MM.1S (cell line): ENCODE data around the gene FAM43A.

Source experiments
- DNase-seq: peaks from one replicate; pipeline ENCODE4 v3.0.0-alpha.2; 2015
- H2AFZ ChIP-seq: fragments of 300-600 bp; sonication (generic); 2 replicates; pipeline ENCODE4 v1.6.0; 2016; ENCODE audit warnings: antibody characterized with exemption, low read length
- H3F3A ChIP-seq: fragments of 300-600 bp; sonication (generic); 2 replicates; pipeline ENCODE4 v1.6.1; 2016; ENCODE audit warnings: mild to moderate bottlenecking, antibody characterized with exemption, low read length, moderate library complexity, mixed read lengths; ENCODE audit not compliant: insufficient read depth
- H3K27ac ChIP-seq: fragments of 300-600 bp; sonication (generic); 2 replicates; pipeline ENCODE4 v1.5.1; 2016; ENCODE audit warnings: mild to moderate bottlenecking, low read length
- H3K27me3 ChIP-seq: fragments of 300-600 bp; sonication (generic); replicated peaks from 2 replicates; pipeline ENCODE4 v1.6.0; 2016; ENCODE audit warnings: low read length; ENCODE audit not compliant: insufficient read depth
- H3K36me3 ChIP-seq: fragments of 300-600 bp; sonication (generic); replicated peaks from 2 replicates; pipeline ENCODE4 v1.6.1; 2016; ENCODE audit warnings: mild to moderate bottlenecking, low read length, mixed read lengths; ENCODE audit not compliant: insufficient read depth
- H3K4me1 ChIP-seq: fragments of 300-600 bp; sonication (generic); 2 replicates; pipeline ENCODE4 v1.6.1; 2016; ENCODE audit warnings: low read length, mixed read lengths
- H3K4me2 ChIP-seq: fragments of 300-600 bp; sonication (generic); 2 replicates; pipeline ENCODE4 v1.6.0; 2016; ENCODE audit warnings: low read depth, low read length
- H3K4me3 ChIP-seq: fragments of 300-600 bp; sonication (generic); 2 replicates; pipeline ENCODE4 v1.5.1; 2016; ENCODE audit warnings: low read length, mixed read lengths
- H3K79me2 ChIP-seq: fragments of 300-600 bp; sonication (generic); 2 replicates; pipeline ENCODE4 v1.6.1; 2016; ENCODE audit warnings: mixed run types, low read length, mixed read lengths
- H3K9ac ChIP-seq: fragments of 300-600 bp; sonication (generic); 2 replicates; pipeline ENCODE4 v1.6.1; 2016; ENCODE audit warnings: low read length, mixed read lengths
- H3K9me2 ChIP-seq: fragments of 300-600 bp; sonication (generic); replicated peaks from 2 replicates; pipeline ENCODE4 v1.6.1; 2016; ENCODE audit warnings: mild to moderate bottlenecking, low read length, mixed read lengths; ENCODE audit not compliant: insufficient read depth
- H3K9me3 ChIP-seq: fragments of 300-600 bp; sonication (generic); replicated peaks from 2 replicates; pipeline ENCODE4 v1.6.1; 2016; ENCODE audit warnings: mild to moderate bottlenecking, low read length, mixed read lengths; ENCODE audit not compliant: insufficient read depth
- H4K20me1 ChIP-seq: fragments of 300-600 bp; sonication (generic); 2 replicates; pipeline ENCODE4 v1.6.1; 2016; ENCODE audit warnings: mild to moderate bottlenecking, low read length, moderate library complexity, mixed read lengths; ENCODE audit not compliant: insufficient read depth
- CTCF ChIP-seq: fragments of 300-600 bp; sonication (generic); IDR thresholded peaks from 2 replicates; pipeline ENCODE4 v1.5.1; 2016; ENCODE audit warnings: antibody characterized with exemption, low read length, mixed read lengths
- EZH2 ChIP-seq: fragments of 300-600 bp; sonication (generic); optimal IDR thresholded peaks from 2 replicates; pipeline ENCODE3; 2017; ENCODE audit warnings: low read depth, mild to moderate bottlenecking, antibody characterized with exemption, low read length, mixed read lengths
- EZH2phosphoT487 ChIP-seq: fragments of 300-600 bp; sonication (generic); IDR thresholded peaks from 2 replicates; pipeline ENCODE4 v1.6.1; 2018; ENCODE audit warnings: antibody characterized with exemption, low read length

FAM43A gene

GRCh38 chr3:194661946-194662345, 23.7 kb upstream of the FAM43A start:
- H3K36me3 ChIP-seq = peaks cover 22% of the 10 kb centered on the region; the same call in 1 of the 2 replicates
- no peak overlapping the region for H2AFZ ChIP-seq
- no peak overlapping the region for H3K4me2 ChIP-seq
- H3K27me3 ChIP-seq = no peaks in the 10 kb centered on the region
- H3K4me3 ChIP-seq = no peak overlapping the region
- no peaks in the 10 kb centered on the region for H4K20me1 ChIP-seq
- H3K79me2 ChIP-seq = peaks cover 12% of the 10 kb centered on the region; the same call in 1 of the 2 replicates
- TF ChIP-seq EZH2phosphoT487 (no peak), EZH2 (no peak), CTCF (no peak)
- no peaks in the 10 kb centered on the region for H3K4me1 ChIP-seq
- H3K9ac ChIP-seq = no peak overlapping the region
- no peaks in the 10 kb centered on the region for H3F3A ChIP-seq
- no peaks in the 10 kb centered on the region for H3K9me3 ChIP-seq
- H3K9me2 ChIP-seq = no peaks in the 10 kb centered on the region
- H3K27ac ChIP-seq = no peak overlapping the region
- DNase-seq = no peak

DNA sequence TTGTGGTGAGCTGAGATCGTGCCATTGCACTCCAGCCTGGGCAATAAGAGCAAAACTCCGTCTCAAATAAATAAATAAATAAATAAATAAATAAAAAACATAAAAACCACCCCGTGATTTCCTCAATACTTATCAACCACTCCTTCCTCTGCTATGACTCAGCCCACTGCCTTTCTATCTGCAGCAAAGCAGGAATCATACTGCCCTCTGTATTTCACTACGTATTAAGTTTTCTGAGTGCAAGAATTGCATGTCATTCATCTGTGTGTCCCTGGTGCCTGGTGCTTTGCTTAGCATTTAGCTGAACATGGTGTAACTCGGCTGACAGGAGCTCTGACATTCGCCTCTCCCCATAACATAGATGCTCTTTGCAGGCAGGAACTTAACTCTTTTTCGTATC, 20.8 kb upstream of the FAM43A start:
- no peak for DNase-seq
- TF ChIP-seq EZH2phosphoT487 (no peak), CTCF (no peak), EZH2 (no peak)
- H3K36me3 ChIP-seq = peaks cover 15% of the 10 kb centered on the region; the same call in 1 of the 2 replicates

GRCh38 chr3:194667363-194667762, 18.3 kb upstream of the FAM43A start:
- peaks cover 15% of the 10 kb centered on the region; the same call in 1 of the 2 replicates for H3K36me3 ChIP-seq
- H3K9me3 ChIP-seq = no peaks in the 10 kb centered on the region
- no peaks in the 10 kb centered on the region for H4K20me1 ChIP-seq
- no peak overlapping the region for H3K9ac ChIP-seq
- no peaks in the 10 kb centered on the region for H3K9me2 ChIP-seq
- DNase-seq = no peak
- H2AFZ ChIP-seq = no peak overlapping the region
- H3F3A ChIP-seq = no peaks in the 10 kb centered on the region
- peaks cover 44% of the 10 kb centered on the region for H3K79me2 ChIP-seq
- H3K27ac ChIP-seq = no peak overlapping the region
- H3K27me3 ChIP-seq = no peaks in the 10 kb centered on the region
- H3K4me3 ChIP-seq = no peak overlapping the region
- TF ChIP-seq EZH2phosphoT487 = no peak
- TF ChIP-seq EZH2 = no peak
- no peak for TF ChIP-seq CTCF
- H3K4me1 ChIP-seq = peaks cover 8% of the 10 kb centered on the region
- H3K4me2 ChIP-seq = no peak overlapping the region

More for the DNA sequence above, 20.8 kb upstream of the FAM43A start:
- H3K4me3 ChIP-seq = no peak overlapping the region
- H4K20me1 ChIP-seq = no peaks in the 10 kb centered on the region
- no peak overlapping the region for H3K4me2 ChIP-seq
- no peaks in the 10 kb centered on the region for H3F3A ChIP-seq
- H3K9me2 ChIP-seq = no peaks in the 10 kb centered on the region
- no peak overlapping the region for H3K9ac ChIP-seq
- no peak overlapping the region for H3K27ac ChIP-seq
- H3K27me3 ChIP-seq = no peaks in the 10 kb centered on the region
- no peak overlapping the region for H2AFZ ChIP-seq
- no peaks in the 10 kb centered on the region for H3K4me1 ChIP-seq
- peaks cover 35% of the 10 kb centered on the region for H3K79me2 ChIP-seq
- H3K9me3 ChIP-seq = no peaks in the 10 kb centered on the region
